Kidney epithelial cell (primary cell): ENCODE measurements around the gene PLAAT2. TPM values are rescaled to one million over a fixed set of nuclear protein-coding genes. Genes with fewer than 3 reads are reported as not detected.
"Not testable (repeated sequence)": the region's sequence is repeated elsewhere in the genome, so short reads cannot be mapped to it uniquely, and the experiment has no call there.

Experiments
- DNase-seq: peaks from one replicate; pipeline ENCODE4 v3.0.0-alpha.2; 2010; ENCODE audit warnings: low read depth
- H3K27me3 ChIP-seq: 2 replicates; pipeline ENCODE4 v1.6.0; 2011; ENCODE audit warnings: low read length; ENCODE audit not compliant: control insufficient read depth, insufficient read depth
- H3K36me3 ChIP-seq: 2 replicates; pipeline ENCODE4 v1.5.1; 2011; ENCODE audit warnings: low read length; ENCODE audit not compliant: control insufficient read depth, insufficient read depth
- H3K4me3 ChIP-seq: 2 replicates; pipeline ENCODE4 v1.5.1; 2011; ENCODE audit warnings: low read depth, mild to moderate bottlenecking, control low read depth, low read length
- CTCF ChIP-seq: IDR thresholded peaks from 2 replicates; pipeline ENCODE4 v1.5.1; 2011; ENCODE audit warnings: mild to moderate bottlenecking, moderate library complexity, low read length, control low read depth, inconsistent platforms; ENCODE audit not compliant: insufficient read depth, poor library complexity, severe bottlenecking
- total RNA-seq: library from RNA; depleted of rRNA; stranded (reverse); fragments of >200 nt; gene quantifications from 2 replicates; pipeline ENCODE4 v1.2.3, GENCODE V29; 2015

PLAAT2 gene
- total RNA-seq, 1 donor from 2014 or later: not detected

GRCh38 chr11:63543711-63544110, 19.5 kb downstream of the PLAAT2 start:
- Histone ChIP-seq H3K4me3 (no peak overlapping the region), H3K36me3 (peaks cover 2% of the 10 kb centered on the region), H3K27me3 (no peaks in the 10 kb centered on the region)
- TF ChIP-seq CTCF: no peak
- no peak for DNase-seq

GRCh38 chr11:63542506-63542905, 20.7 kb downstream of the PLAAT2 start:
- not testable (repeated sequence) for H3K4me3 ChIP-seq, H3K36me3 ChIP-seq, H3K27me3 ChIP-seq, DNase-seq

GRCh38 chr11:63537293-63538101, 25.7 kb downstream of the PLAAT2 start:
- H3K27me3 ChIP-seq: no peaks in the 10 kb centered on the region
- TF ChIP-seq CTCF: no peak
- H3K36me3 ChIP-seq: peaks cover 2% of the 10 kb centered on the region
- no peak for DNase-seq
- no peak overlapping the region for H3K4me3 ChIP-seq

GRCh38 chr11:63536669-63537292, 26.4 kb downstream of the PLAAT2 start, which contains the start of gene PLAAT4:
Gene PLAAT4, plus strand, starts transcription at chr11:63536808. Its CDS starts 61 bp downstream, at chr11:63536869.
- H3K27me3 ChIP-seq: no peaks in the 10 kb centered on the region
- peak; percentile 31 for DNase-seq
- peak within 1 kb of the TSS; percentile 9 for H3K4me3 ChIP-seq
- TF ChIP-seq CTCF: no peak
- peaks cover 2% of the 10 kb centered on the region for H3K36me3 ChIP-seq

GRCh38 chr11:63535734-63536133, 27.4 kb downstream of the PLAAT2 start:
- Histone ChIP-seq H3K4me3 (no peak overlapping the region), H3K36me3 (peaks cover 2% of the 10 kb centered on the region), H3K27me3 (no peaks in the 10 kb centered on the region)
- TF ChIP-seq CTCF: no peak
- no peak for DNase-seq

- Histone ChIP-seq H3K4me3 (no peak overlapping the region), H3K27me3 (no peaks in the 10 kb centered on the region), H3K36me3 (peaks cover 2% of the 10 kb centered on the region)
- TF ChIP-seq CTCF: no peak
- DNase-seq: no peak
Observed at GRCh38 chr11:63534895-63535461, 28.2 kb downstream of the PLAAT2 start.
